Activated B cell treated with CpG ODN at 0.5 μM for 24 hours (primary cell): ENCODE results near the gene SERTAD3. TPM values are rescaled to one million over a fixed set of nuclear protein-coding genes. Genes with fewer than 3 reads are reported as not detected.
A peak's percentile ranks its signal among the peaks of the same experiment; 100 is the strongest.
"Not testable (repeated sequence)": the region's sequence is repeated elsewhere in the genome, so short reads cannot be mapped to it uniquely, and the experiment has no call there.

Source experiments
- ATAC-seq: fragments of 200-7000 bp; cut with Tn5 transposase; one replicate; pipeline ENCODE4 v1.10.0; 2021; ENCODE audit warnings: low read depth, mild to moderate bottlenecking, moderate library complexity
- CTCF ChIA-PET: fragments of 350-600 bp; sonication (Branson Sonifier 250); formaldehyde crosslinking; loops from one replicate; lab custom pipeline; 2021; ENCODE audit warnings: antibody characterized with exemption; lab: Charles Lee
- POLR2A ChIA-PET: fragments of 350-600 bp; sonication (Branson Sonifier 250); formaldehyde crosslinking; loops from one replicate; lab custom pipeline; 2021; ENCODE audit warnings: antibody characterized with exemption; lab: Charles Lee
- DNase-seq: peaks from one replicate; pipeline ENCODE4 v3.0.0; 2022
- H3K27ac Mint-ChIP-seq: one replicate; pipeline ENCODE4 v1.8.0; 2020; ENCODE audit warnings: mixed read lengths
- H3K27me3 Mint-ChIP-seq: one replicate; pipeline ENCODE4 v1.8.0; 2021; ENCODE audit warnings: mixed read lengths
- H3K36me3 Mint-ChIP-seq: one replicate; pipeline ENCODE4 v1.8.0; 2021; ENCODE audit warnings: low read depth, mixed read lengths
- H3K4me1 Mint-ChIP-seq: one replicate; pipeline ENCODE4 v1.8.0; 2021; ENCODE audit warnings: mixed read lengths
- H3K4me3 Mint-ChIP-seq: one replicate; pipeline ENCODE4 v1.8.0; 2020; ENCODE audit warnings: mild to moderate bottlenecking, mixed read lengths
- H3K9me3 Mint-ChIP-seq: one replicate; pipeline ENCODE4 v1.8.0; 2020; ENCODE audit warnings: mixed read lengths
- intact Hi-C: fragments of 100-400 bp; cut with micrococcal nuclease; formaldehyde crosslinking; loops from one replicate; pipeline ENCODE4 v1.15.1; 2024
- total RNA-seq: library from RNA; stranded (reverse); gene quantifications from 2 replicates; pipeline ENCODE4 v1.2.3, GENCODE V29; 2022
- TF ChIP-seq, protein P1 (sequence below): fragments of 200-600 bp; IDR thresholded peaks from one replicate; pipeline ENCODE4 v1.8.0; 2022; ENCODE audit warnings: antibody characterized with exemption, mild to moderate bottlenecking

Gene SERTAD3, protein sequence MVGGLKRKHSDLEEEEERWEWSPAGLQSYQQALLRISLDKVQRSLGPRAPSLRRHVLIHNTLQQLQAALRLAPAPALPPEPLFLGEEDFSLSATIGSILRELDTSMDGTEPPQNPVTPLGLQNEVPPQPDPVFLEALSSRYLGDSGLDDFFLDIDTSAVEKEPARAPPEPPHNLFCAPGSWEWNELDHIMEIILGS
- 43.5 and 48.4 TPM in 2 replicates for total RNA-seq

DNA sequence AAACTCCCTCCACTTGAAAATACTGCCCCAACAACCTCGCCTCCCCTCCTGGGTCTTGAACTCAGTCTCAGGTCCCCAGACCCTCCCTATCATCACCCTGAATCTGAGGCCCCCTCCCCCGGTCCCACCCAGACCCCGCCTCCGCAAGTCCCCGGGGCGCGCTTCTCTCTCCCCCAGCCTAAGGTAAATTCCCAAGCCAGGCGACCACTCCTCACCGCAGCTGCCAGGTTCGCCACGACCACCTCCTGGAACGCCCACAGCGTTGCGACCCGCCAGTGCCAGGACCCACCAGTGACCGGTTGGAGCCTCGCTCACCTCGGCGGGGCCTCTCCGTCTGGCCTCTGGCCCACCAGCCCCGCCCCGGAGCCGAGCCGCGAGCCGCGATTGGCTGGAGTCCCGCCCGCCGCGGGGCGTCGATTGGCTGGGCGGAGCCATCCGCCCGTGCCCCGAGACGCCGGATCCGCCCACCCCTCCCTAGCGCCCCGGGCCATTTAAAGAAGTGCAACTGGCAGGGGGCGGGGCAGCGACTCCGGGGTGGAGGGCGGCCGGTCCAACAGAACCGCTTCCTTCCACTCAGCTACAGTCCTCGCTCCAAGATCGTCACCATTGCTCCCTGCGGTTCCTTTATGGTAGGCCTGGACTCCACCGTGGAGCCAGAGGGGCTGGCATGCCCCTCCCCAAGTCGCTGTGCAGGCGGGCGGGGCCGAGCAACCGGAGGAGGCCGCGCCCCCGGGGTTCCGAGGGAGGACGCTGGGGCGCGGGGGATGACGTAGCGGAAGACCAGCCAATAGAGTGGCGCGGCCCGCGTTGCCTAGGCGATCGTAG lies at the start of gene SERTAD3:
TSS of gene SERTAD3 (minus strand) at position 336 of the 825 bp plus-strand sequence. CDS start 2,255 bp downstream, outside the sequence.
- peak; percentile 98 for DNase-seq

DNA sequence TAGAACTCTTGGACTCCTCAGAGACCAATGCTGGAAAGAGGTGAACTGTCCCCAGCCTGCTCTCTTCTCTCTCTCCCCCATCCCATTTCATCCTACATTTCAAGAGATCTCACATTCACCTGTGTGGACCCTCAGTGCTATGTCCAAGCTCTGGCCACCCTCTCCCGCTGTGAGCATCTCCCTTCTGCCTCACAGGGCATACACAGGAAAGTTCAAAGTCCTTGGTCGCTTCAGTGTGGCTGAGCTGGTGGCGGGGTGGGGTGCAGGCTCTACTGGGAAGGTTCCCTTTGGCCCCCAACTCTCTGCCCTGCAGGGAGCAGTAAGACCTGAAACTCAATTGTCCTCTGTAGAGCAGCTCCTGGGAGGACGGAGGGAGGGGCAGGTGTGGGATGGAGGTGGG lies 49.6 kb upstream of the SERTAD3 start:
- H3K9me3 Mint-ChIP-seq: no peaks in the 10 kb centered on the region
- H3K4me3 Mint-ChIP-seq: no peak overlapping the region
- no peak for DNase-seq
- ChIA-PET POLR2A (no interaction called here), CTCF (no interaction called here)
- no peaks in the 10 kb centered on the region for H3K36me3 Mint-ChIP-seq
- TF ChIP-seq, protein P1, sequence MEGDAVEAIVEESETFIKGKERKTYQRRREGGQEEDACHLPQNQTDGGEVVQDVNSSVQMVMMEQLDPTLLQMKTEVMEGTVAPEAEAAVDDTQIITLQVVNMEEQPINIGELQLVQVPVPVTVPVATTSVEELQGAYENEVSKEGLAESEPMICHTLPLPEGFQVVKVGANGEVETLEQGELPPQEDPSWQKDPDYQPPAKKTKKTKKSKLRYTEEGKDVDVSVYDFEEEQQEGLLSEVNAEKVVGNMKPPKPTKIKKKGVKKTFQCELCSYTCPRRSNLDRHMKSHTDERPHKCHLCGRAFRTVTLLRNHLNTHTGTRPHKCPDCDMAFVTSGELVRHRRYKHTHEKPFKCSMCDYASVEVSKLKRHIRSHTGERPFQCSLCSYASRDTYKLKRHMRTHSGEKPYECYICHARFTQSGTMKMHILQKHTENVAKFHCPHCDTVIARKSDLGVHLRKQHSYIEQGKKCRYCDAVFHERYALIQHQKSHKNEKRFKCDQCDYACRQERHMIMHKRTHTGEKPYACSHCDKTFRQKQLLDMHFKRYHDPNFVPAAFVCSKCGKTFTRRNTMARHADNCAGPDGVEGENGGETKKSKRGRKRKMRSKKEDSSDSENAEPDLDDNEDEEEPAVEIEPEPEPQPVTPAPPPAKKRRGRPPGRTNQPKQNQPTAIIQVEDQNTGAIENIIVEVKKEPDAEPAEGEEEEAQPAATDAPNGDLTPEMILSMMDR: no peak
- ATAC-seq: no peak
- no peaks in the 10 kb centered on the region for H3K4me1 Mint-ChIP-seq
- intact Hi-C loops: no loop called here
- H3K27ac Mint-ChIP-seq: no peak overlapping the region
- H3K27me3 Mint-ChIP-seq: peaks cover 13% of the 10 kb centered on the region

More for the DNA sequence above, at the start of gene SERTAD3:
- TF ChIP-seq, protein P1: no peak
- ChIA-PET POLR2A (interaction anchor here (0.7 to 4.4 kb wide), 13 partner anchors 8 to 1009 kb away, joined by 3 to 104 read pairs (median 15); partner anchors contain the start of genes AKT2, BLVRB, C19orf47 and PLD3), CTCF (interaction anchor here (1.4 to 3.9 kb wide), 5 partner anchors 11 to 139 kb away, joined by 4 to 49 read pairs (median 11); partner anchors contain the start of gene BLVRB)
- no peaks in the 10 kb centered on the region for H3K9me3 Mint-ChIP-seq
- H3K27ac Mint-ChIP-seq: peak within 1 kb of the TSS; percentile 97
- peaks cover 42% of the 10 kb centered on the region for H3K36me3 Mint-ChIP-seq
- peak within 1 kb of the TSS; percentile 98 for H3K4me3 Mint-ChIP-seq
- no peaks in the 10 kb centered on the region for H3K27me3 Mint-ChIP-seq
- intact Hi-C loops: loop anchor here (1.0 to 5.0 kb wide), 13 partner anchors 9 to 908 kb away; partner anchors contain the start of genes ACTMAP, AKT2, BLVRB and C19orf47
- ATAC-seq: peak; percentile 68
- H3K4me1 Mint-ChIP-seq: peaks cover 28% of the 10 kb centered on the region

DNA sequence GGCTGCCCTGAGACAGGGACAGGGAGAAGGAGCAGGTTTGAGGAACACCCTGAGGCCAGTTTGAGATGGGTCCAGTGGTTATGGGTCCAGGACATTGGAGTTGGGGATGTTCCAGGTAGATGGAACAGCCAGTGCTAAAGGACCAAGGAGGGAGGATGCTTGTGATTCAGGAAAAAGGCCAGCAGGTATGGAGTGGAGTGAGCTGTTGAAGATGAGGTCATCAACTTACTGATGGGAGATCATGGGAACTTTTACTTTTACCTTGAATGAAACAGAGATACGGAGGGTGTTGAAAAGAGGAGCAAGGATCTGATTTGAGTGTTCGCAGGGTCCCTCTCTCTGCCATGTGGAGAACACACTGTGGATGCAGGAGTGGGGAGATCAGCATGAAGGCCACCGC lies 48.1 kb upstream of the SERTAD3 start:
- ChIA-PET CTCF (no interaction called here), POLR2A (no interaction called here)
- Mint-ChIP-seq H3K27me3 (peaks cover 18% of the 10 kb centered on the region), H3K27ac (no peak overlapping the region), H3K36me3 (no peaks in the 10 kb centered on the region), H3K9me3 (no peaks in the 10 kb centered on the region), H3K4me1 (peaks cover 6% of the 10 kb centered on the region), H3K4me3 (no peak overlapping the region)
- TF ChIP-seq, protein P1: no peak
- intact Hi-C loops: no loop called here
- DNase-seq (no peak), ATAC-seq (no peak)

DNA sequence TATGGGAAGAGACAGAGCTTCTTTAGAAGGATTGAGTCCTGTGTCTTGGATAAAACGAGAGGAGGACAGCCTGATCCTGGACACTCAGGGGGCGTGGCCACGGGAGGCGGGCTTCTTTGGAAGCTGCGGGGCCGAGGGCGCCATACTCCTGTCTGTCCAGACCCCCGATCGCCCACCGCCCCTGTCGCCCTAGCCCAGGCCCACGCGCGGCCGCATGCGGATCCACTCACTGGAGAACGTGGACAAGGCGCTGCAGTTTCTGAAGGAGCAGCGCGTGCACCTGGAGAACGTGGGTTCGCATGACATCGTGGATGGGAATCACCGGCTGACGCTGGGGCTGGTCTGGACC lies 45.7 kb upstream of the SERTAD3 start:
- H3K4me1 Mint-ChIP-seq: peaks cover 6% of the 10 kb centered on the region
- H3K9me3 Mint-ChIP-seq: no peaks in the 10 kb centered on the region
- ChIA-PET POLR2A (no interaction called here), CTCF (no interaction called here)
- no peak overlapping the region for H3K4me3 Mint-ChIP-seq
- peaks cover 18% of the 10 kb centered on the region for H3K27me3 Mint-ChIP-seq
- intact Hi-C loops: no loop called here
- ATAC-seq: no peak
- H3K36me3 Mint-ChIP-seq: no peaks in the 10 kb centered on the region
- DNase-seq: no peak
- TF ChIP-seq, protein P1: no peak
- H3K27ac Mint-ChIP-seq: no peak overlapping the region

DNA sequence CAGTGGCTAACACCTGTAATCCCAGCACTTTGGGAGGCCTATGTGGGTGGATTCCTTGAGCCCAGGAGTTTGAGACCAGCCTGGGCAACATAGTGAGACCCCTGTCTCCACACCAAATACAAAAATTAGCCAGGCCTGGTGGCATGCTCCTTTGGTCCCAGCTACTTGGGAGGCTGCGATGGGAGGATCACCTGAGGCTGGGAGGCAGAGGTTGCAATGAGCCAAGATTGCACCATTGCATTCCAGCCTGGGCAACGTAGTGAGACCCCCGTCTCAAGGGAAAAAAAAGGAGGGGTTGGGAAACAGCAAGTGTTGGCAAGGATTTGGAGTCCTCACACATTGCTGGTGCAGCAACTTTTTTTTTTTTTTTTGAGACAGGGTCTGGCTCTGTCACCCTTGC lies 41.9 kb upstream of the SERTAD3 start:
- ATAC-seq (no peak), DNase-seq (no peak)
- ChIA-PET CTCF (no interaction called here), POLR2A (no interaction called here)
- Mint-ChIP-seq H3K9me3 (no peaks in the 10 kb centered on the region), H3K27ac (no peak overlapping the region), H3K27me3 (peaks cover 24% of the 10 kb centered on the region), H3K4me3 (no peak overlapping the region), H3K4me1 (peaks cover 6% of the 10 kb centered on the region), H3K36me3 (no peaks in the 10 kb centered on the region)
- intact Hi-C loops: no loop called here
- TF ChIP-seq, protein P1: no peak

DNA sequence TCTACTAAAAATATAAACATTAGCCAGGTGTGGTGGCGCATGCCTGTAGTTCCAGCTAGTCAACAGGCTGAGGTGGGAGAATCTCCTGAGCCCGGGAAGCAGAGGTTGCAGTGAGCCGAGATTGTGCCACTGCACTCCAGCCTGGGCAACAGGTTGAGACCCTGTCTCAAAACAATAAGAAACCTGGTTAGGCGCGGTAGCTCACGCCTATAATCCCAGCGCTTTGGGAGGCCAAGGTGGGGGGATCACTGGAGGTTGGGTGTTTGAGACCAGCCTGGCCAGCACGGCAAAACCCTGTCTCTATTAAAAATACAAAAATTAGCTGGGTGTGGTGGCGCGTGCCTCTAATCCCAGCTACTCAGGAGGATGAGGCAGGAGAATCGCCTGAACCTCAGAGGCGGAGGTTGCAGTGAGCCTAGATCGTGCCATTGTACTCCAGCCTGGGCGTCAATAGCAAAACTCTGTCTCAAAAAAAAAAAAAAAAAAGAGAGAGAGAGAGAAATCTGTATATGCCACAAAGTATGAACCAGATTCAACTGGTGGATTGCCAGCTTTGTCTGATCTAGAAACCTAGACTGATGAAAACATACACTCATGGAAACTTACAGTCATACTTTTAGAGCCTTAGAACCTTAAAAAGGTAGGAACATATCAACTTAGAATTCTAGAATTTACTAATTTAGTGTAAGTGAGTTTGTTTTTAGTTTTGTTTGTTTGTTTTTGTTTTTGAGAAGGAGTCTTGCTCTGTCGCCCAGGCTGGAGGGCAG lies 31.9 kb upstream of the SERTAD3 start:
- H3K36me3 Mint-ChIP-seq, H3K4me3 Mint-ChIP-seq, POLR2A ChIA-PET, H3K9me3 Mint-ChIP-seq, H3K4me1 Mint-ChIP-seq, H3K27ac Mint-ChIP-seq, intact Hi-C loops, ATAC-seq, H3K27me3 Mint-ChIP-seq, DNase-seq: not testable (repeated sequence)
- CTCF ChIA-PET: interaction anchor here (1.1 kb wide), 1 partner anchor 55 kb away, joined by 7 read pairs; no protein-coding TSS in a partner anchor
